ENCODE results near the gene SLCO2A1. TPM values are rescaled to one million over a fixed set of nuclear protein-coding genes. Genes with fewer than 3 reads are reported as not detected.

SLCO2A1 gene
- total RNA-seq, 1 experiment from 2014 or later = 1.4 TPM

GRCh38 chr3:133933097-133934024, 96.4 kb downstream of the SLCO2A1 start:
- no peak for DNase-seq (ENCODE audit: low read depth)

GRCh38 chr3:133932009-133932408, 97.7 kb downstream of the SLCO2A1 start:
- DNase-seq (ENCODE audit: low read depth) = no peak

- no peak for DNase-seq (ENCODE audit: low read depth)
These were observed 98.6 kb downstream of the SLCO2A1 start for GRCh38 chr3:133931084-133931483.

DNA sequence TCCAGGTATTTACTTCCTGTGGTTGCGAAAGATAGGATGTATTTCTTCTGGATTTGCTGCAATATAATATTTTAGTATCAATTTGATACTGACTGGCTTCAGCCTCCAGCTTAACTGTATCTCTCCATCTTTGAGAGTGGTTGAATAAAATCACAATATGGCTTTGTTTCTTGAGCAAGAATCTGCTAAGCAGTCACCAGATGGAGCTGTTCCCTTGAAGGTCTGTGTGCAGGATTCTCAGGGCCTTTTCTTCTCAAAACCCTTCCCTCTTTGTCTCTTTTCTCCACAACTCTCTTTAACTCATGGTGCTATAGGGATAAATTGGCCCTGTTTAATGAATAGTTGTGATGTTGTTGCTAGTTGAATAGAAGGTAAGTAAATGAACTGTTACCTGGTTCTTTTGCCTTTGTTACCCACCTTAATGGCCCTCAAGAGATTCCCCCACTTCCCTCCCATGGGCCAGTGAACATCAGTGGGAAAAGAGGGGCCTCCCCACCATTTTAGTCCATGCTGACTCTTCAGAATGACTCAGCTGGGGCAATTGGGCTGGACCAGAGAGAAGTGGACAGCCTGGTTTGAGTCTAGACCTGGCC, 99.3 kb downstream of the SLCO2A1 start:
- peak; percentile 77 for DNase-seq (ENCODE audit: low read depth)

- DNase-seq (ENCODE audit: low read depth) = peak; percentile 48
These were observed 100.7 kb downstream of the SLCO2A1 start for GRCh38 chr3:133928903-133929607.

DNA sequence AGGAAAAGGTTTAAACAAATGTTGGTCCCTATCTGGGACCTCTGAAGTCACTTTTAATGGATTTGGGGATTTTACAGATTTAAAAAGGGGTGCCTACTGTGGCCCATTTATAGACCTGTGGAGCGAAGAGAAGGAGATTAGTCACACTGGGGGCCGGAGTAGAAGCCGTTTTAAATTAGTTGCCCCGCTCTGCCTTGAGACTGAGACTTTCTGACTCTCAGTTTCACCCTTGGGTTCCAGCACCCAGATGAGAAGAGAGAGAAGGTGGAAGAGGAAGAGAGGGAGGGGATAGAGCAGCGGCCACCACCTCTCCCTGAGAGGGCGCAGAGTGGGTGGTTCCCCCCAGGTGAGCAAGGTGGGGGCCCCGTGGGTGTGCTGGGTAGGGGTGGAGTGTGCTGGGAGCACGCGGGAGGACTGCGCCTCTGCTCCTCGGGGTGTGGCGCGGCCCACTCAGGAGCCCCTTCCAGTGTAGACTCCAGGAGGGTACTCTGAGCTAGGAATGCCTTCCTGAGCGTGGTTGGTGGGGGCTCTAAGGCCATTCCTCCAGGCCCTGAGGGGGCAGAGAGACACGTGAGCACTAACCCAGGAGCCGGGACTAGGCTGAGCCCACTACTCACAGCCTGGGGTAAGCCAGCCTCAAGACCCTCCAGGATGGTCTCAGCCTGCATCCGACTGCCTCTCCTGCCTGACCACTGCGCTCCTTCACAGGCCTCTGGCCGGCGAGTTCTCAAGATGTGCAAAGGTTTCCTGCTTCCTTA, 101.4 kb downstream of the SLCO2A1 start:
- no peak for DNase-seq (ENCODE audit: low read depth)

DNA sequence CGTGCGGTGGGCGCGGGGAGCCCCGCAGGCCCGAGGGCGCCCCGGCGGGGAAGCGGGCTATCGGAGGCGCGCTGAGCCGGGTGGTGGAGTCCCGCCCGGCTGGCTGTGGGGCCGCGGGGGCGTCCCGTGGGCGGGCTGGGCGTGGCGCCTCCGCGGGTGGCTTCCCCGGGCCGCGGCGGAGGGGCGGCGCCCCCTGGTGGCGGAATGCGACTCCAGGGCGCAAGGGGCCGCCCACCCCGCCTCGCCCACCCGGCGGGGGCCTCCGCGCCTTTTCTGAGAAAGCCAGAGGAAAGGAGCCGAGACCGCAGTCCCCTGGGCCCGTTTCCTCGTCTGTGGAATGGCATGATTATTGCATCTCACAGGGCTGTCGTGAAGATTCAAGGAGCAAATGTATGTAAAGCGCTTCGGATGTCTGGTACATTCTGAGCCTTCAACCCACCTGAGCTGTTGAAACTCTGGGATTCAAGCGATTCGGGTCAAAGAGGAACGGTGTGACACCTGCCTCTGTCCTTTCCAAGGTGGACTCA, 102.1 kb downstream of the SLCO2A1 start:
- peak; percentile 68 for DNase-seq (ENCODE audit: low read depth)

DNA sequence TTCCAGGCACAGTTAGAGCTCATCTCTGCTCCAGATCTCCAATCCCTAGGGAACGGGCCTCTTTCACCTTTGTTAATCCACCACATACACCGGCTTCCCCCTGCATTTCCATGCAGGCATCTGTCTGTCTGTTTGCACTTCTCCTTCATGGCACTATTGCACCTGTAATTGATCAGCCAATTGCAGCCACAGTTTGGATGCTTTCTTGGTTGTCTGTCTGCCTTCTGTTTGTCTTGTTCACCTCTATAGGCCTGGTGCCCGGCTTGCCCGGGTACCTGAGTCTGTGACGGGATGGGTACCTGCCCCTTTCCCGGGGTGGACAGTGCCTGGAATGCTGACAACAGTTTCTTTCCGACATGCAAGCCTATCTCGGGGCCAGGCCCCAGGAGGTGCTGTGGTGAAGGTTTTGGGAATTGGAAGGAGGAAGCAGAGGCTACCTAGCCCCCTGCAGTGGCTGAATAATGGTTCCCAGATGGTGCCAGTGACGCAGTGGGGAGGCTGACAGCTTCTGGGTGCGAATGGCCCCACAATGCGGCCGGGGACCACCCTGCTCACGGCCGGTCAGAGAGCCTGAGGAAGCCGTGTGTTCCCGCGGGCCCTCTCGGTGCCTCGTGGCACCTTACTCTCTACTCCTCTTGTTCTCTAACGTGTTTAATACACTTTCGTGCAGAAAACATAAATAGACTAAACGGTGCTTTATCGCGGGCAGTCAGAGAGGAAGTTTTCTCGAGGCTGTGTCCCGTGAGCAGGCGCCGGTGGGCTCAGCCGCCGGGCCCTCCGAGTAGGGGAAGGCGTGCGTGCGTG, 102.8 kb downstream of the SLCO2A1 start:
- DNase-seq (ENCODE audit: low read depth) = peak; percentile 68

- DNase-seq (ENCODE audit: low read depth) = no peak
These were observed 103.6 kb downstream of the SLCO2A1 start for GRCh38 chr3:133925960-133926735.

- no peak for DNase-seq (ENCODE audit: low read depth)
These were observed 105.7 kb downstream of the SLCO2A1 start for GRCh38 chr3:133924041-133924440.

- DNase-seq (ENCODE audit: low read depth) = no peak
These were observed 108.1 kb downstream of the SLCO2A1 start for GRCh38 chr3:133921592-133921991.

- no peak for DNase-seq (ENCODE audit: low read depth)
These were observed 112.6 kb downstream of the SLCO2A1 start for GRCh38 chr3:133917144-133917543.

DNA sequence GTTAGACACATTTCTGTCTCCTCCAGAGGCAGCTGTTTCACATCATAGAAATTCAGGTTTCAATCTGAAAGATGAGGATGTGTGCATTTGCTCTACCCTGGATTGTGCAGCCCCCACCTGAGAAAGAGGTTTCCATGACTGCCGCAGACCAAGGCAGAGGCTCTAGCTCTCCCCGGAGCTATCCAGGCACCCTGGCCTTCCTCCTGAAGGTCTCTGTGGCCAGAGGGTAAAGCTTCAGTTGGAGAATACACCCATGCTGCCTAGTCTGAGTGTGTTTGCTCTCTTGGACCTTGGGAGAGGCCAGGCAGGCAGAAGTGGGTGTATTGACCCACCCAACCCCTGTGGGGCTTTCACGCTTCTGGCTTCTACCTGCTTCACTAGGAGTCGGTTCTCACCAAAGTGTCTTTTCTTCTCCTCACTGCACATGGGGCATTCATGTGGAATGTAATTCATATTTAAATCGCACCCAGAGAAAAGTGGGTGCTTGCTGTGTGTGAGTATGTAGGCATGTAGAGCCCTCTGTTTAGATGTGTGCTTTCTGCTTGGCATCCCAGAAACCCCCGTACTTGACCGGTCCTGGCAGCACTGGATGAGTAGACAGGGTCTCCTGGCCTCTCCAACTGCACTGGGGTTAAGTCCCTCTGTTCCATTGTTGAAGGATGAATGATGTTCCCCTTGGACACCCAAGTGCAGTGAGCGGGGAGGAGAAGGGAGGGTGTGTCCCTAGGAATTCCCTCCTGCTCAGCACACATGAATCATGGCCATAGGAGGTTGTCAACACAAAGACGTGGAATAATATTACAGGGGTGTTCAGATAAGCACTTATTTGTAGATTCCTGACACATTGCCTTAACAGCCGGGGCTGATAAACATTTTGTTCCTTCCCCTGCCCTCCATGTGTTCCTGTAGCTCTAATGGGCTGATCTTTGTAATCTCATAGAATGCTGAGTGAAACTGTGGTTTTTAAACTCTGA, 113.8 kb downstream of the SLCO2A1 start:
- DNase-seq (ENCODE audit: low read depth) = peak; percentile 54

DNA sequence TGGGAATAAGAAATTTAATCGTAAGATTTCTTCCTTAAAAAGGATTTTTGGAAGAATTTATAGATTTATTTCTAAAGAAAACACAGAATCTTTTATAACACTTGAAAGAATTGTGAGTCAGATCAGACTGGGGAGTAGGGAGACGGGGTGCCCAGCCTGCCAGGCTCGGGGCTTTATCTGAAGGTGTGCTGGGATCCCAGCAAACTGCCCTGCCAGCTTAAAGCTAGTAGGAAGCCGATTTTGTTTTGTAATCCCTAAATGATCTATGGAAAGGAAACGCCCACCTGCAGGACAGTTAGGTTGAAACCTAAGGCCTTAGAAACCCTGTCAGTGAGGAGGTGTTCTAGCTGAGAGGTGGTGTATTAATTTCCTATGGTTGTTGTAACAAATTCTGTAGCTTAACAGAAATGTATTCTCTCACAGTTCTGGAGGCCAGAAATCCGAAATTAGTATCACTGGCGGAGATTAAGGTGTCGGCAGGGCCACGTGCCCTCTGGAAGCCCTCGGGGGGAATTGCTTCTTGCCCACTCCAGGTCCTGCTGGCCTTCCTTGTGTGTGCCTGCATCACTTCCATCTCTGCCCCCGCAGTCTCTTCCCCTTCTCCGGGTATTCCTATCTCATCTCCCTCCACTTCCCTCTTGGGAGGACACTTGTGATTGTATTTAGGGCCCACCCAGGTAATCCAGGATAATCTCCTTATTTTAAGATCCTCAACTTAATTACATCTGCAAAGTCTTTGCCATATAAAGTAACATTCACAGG, 114.7 kb downstream of the SLCO2A1 start:
- DNase-seq (ENCODE audit: low read depth) = no peak

- DNase-seq (ENCODE audit: low read depth) = no peak
These were observed 119.3 kb downstream of the SLCO2A1 start for GRCh38 chr3:133910422-133910821.

- no peak for DNase-seq (ENCODE audit: low read depth)
These were observed 124.3 kb downstream of the SLCO2A1 start for GRCh38 chr3:133905376-133905775.

DNA sequence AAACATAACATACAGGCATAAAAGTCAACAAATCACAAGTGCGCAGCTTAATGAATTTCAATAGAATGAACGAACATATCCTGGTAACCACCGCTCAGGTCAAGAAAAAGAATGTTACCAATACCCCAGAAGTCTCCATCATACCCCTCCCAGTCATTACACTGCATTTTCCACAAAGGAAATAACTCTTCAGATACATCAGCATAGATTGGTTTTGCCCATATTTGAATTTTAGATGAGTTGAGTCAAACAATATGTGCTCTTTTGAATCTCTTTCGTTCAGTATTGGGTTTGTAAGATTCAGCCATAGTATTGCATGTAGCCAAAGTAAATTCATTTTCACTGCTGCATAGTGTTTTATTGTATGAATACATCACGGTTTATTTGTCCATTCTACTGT, 127.9 kb downstream of the SLCO2A1 start:
- DNase-seq (ENCODE audit: low read depth) = no peak

GRCh38 chr3:133901083-133901482, 128.6 kb downstream of the SLCO2A1 start:
- no peak for DNase-seq (ENCODE audit: low read depth)
